ENCODE results near the gene GOLGA8N. TPM values are rescaled to one million over a fixed set of nuclear protein-coding genes. Genes with fewer than 3 reads are reported as not detected.

GOLGA8N gene
- 0.95 to 1.7 TPM (median 1.3 TPM) in 5 replicates for total RNA-seq (2022; extraction: Qiagen RNA extraction)

GRCh38 chr15:32593151-32593550 is at the start of gene GOLGA8N:
Gene GOLGA8N, plus strand, starts transcription at chr15:32593456.

GRCh38 chr15:32615051-32615870 is 22.0 kb downstream of the GOLGA8N start, which contains the start of gene ARHGAP11A:
Gene ARHGAP11A, plus strand, starts transcription at chr15:32615504. Its CDS starts 708 bp downstream, at chr15:32616212.

GRCh38 chr15:32641517-32642059 is 48.3 kb downstream of the GOLGA8N start, which contains the start of gene SCG5:
Gene SCG5, plus strand, starts transcription at chr15:32641710. Its CDS starts 1,883 bp downstream, at chr15:32643593.

Other genes starting within 250 kb of the GOLGA8N start
- gene GOLGA8K, start 190.2 kb upstream of the GOLGA8N start, total RNA-seq (2022; extraction: Qiagen RNA extraction) = 0.34 to 0.95 TPM (median 0.42 TPM) in 5 replicates
- gene GOLGA8O, start 137.8 kb upstream of the GOLGA8N start, total RNA-seq (2022; extraction: Qiagen RNA extraction) = 0.26 to 0.60 TPM (median 0.35 TPM) in 5 replicates
- 53.1 to 91.3 TPM (median 73.1 TPM) in 5 replicates for gene ARHGAP11A, start 22.0 kb downstream of the GOLGA8N start, total RNA-seq (2022; extraction: Qiagen RNA extraction)
- gene SCG5, start 48.3 kb downstream of the GOLGA8N start, total RNA-seq (2022; extraction: Qiagen RNA extraction) = 1.9 to 2.4 TPM (median 2.3 TPM) in 5 replicates
- 3.6 to 8.5 TPM (median 5.8 TPM) in 5 replicates for gene GREM1, start 124.5 kb downstream of the GOLGA8N start, total RNA-seq (2022; extraction: Qiagen RNA extraction)

Measured in A549 treated with Mapracorat at 1 μM for 4 hours (cell line).